ENCODE data around the gene TRAF3IP1. TPM values are rescaled to one million over a fixed set of nuclear protein-coding genes. Genes with fewer than 3 reads are reported as not detected.

The TRAF3IP1 gene
- polyA plus RNA-seq, 1 donor from 2014 or later, result 12.5 TPM

GRCh38 chr2:238431456-238431855, 111.1 kb downstream of the TRAF3IP1 start:
- no peaks in the 10 kb centered on the region for H3F3A ChIP-seq (ENCODE audit: insufficient read depth, low read length, poor library complexity, severe bottlenecking)
- no peak overlapping the region for H3K4me2 ChIP-seq (ENCODE audit: low read length)
- no peak overlapping the region for H3K27ac ChIP-seq (ENCODE audit: low read length)
- peaks cover 19% of the 10 kb centered on the region for H3K36me3 ChIP-seq (ENCODE audit: insufficient read depth, low read length)
- peaks cover 46% of the 10 kb centered on the region for H3K79me2 ChIP-seq (replicated peaks; ENCODE audit: insufficient read depth, low read length)
- H3K9me3 ChIP-seq (ENCODE audit: low read length), result no peaks in the 10 kb centered on the region
- no peaks in the 10 kb centered on the region for H4K20me1 ChIP-seq (ENCODE audit: insufficient read depth)
- TF ChIP-seq POLR2AphosphoS5 (IDR thresholded peaks at IDR 0.05), result no peak
- TF ChIP-seq REST (IDR thresholded peaks at IDR 0.05; ENCODE audit: borderline replicate concordance), result no peak
- TF ChIP-seq SMC3 (conservative IDR thresholded peaks at IDR 0.05; ENCODE audit: poor library complexity), result no peak
- no peak for TF ChIP-seq MXI1 (conservative IDR thresholded peaks at IDR 0.05; ENCODE audit: poor library complexity, severe bottlenecking)
- TF ChIP-seq EZH2 (IDR thresholded peaks at IDR 0.05; ENCODE audit: borderline replicate concordance, insufficient read depth, low read length, poor library complexity, severe bottlenecking), result no peak
- no peak for TF ChIP-seq CTCF (IDR thresholded peaks at IDR 0.05; ENCODE audit: poor library complexity, severe bottlenecking)
- TF ChIP-seq RAD21 (conservative IDR thresholded peaks at IDR 0.05), result no peak
- TF ChIP-seq TAF1 (IDR thresholded peaks at IDR 0.05; ENCODE audit: low read depth), result no peak
- no peak for TF ChIP-seq EP300 (conservative IDR thresholded peaks at IDR 0.05; ENCODE audit: poor library complexity, severe bottlenecking)
- H3K9ac ChIP-seq (ENCODE audit: low read length), result no peak overlapping the region
- H3K4me3 ChIP-seq (ENCODE audit: low read length), result no peak overlapping the region
- no peak overlapping the region for H2AFZ ChIP-seq (ENCODE audit: low read depth, low read length)
- H3K9me2 ChIP-seq (ENCODE audit: insufficient read depth, low read length), result no peaks in the 10 kb centered on the region
- no peaks in the 10 kb centered on the region for H3K27me3 ChIP-seq (ENCODE audit: insufficient read depth, low read depth, low read length)

- Histone ChIP-seq H3K9ac (ENCODE audit: low read length) (no peak overlapping the region), H3F3A (ENCODE audit: insufficient read depth, low read length, poor library complexity, severe bottlenecking) (no peaks in the 10 kb centered on the region), H3K79me2 (replicated peaks; ENCODE audit: insufficient read depth, low read length) (peaks cover 36% of the 10 kb centered on the region), H4K20me1 (ENCODE audit: insufficient read depth) (no peaks in the 10 kb centered on the region), H3K4me2 (ENCODE audit: low read length) (no peak overlapping the region), H3K27ac (ENCODE audit: low read length) (no peak overlapping the region), H3K4me3 (ENCODE audit: low read length) (no peak overlapping the region), H3K27me3 (ENCODE audit: insufficient read depth, low read depth, low read length) (no peaks in the 10 kb centered on the region), H3K36me3 (ENCODE audit: insufficient read depth, low read length) (peaks cover 19% of the 10 kb centered on the region), H2AFZ (ENCODE audit: low read depth, low read length) (no peak overlapping the region), H3K9me2 (ENCODE audit: insufficient read depth, low read length) (no peaks in the 10 kb centered on the region), H3K9me3 (ENCODE audit: low read length) (no peaks in the 10 kb centered on the region)
- no peak for TF ChIP-seq TAF1 (IDR thresholded peaks at IDR 0.05; ENCODE audit: low read depth)
- TF ChIP-seq CTCF (IDR thresholded peaks at IDR 0.05; ENCODE audit: poor library complexity, severe bottlenecking), result no peak
- TF ChIP-seq RAD21 (conservative IDR thresholded peaks at IDR 0.05), result no peak
- no peak for TF ChIP-seq EZH2 (IDR thresholded peaks at IDR 0.05; ENCODE audit: borderline replicate concordance, insufficient read depth, low read length, poor library complexity, severe bottlenecking)
- TF ChIP-seq MXI1 (conservative IDR thresholded peaks at IDR 0.05; ENCODE audit: poor library complexity, severe bottlenecking), result no peak
- TF ChIP-seq POLR2AphosphoS5 (IDR thresholded peaks at IDR 0.05), result no peak
- no peak for TF ChIP-seq SMC3 (conservative IDR thresholded peaks at IDR 0.05; ENCODE audit: poor library complexity)
- no peak for TF ChIP-seq EP300 (conservative IDR thresholded peaks at IDR 0.05; ENCODE audit: poor library complexity, severe bottlenecking)
- TF ChIP-seq REST (IDR thresholded peaks at IDR 0.05; ENCODE audit: borderline replicate concordance), result no peak
Measured at GRCh38 chr2:238433300-238433915, 113.1 kb downstream of the TRAF3IP1 start.

Measured in neural cell (in vitro differentiated cells).